HEK293 (cell line): ENCODE measurements around the gene EIF2AK2.

Experiments used
- CTCF ChIA-PET: fragments of 350-600 bp; formaldehyde crosslinking; extraction: SDS; loops from one replicate; lab custom pipeline; 2021; ENCODE audit warnings: antibody characterized with exemption; lab: Yijun Ruan, JAX
- POLR2A ChIA-PET: fragments of 300-600 bp; formaldehyde crosslinking; extraction: SDS; loops from one replicate; lab custom pipeline; 2020; ENCODE audit warnings: antibody characterized with exemption, inconsistent platforms; lab: Yijun Ruan, JAX
- H3K27ac ChIP-seq: fragments of 200-500 bp; sonication (Bioruptor generic); 2 replicates; pipeline ENCODE4 v1.5.1; 2014; ENCODE audit warnings: low read depth, low read length, control low read depth, inconsistent platforms; ENCODE audit errors: extremely low read depth
- H3K36me3 ChIP-seq, 2 experiments: fragments of 200-500 bp in 1 of 2; sonication (Bioruptor generic) in 1 of 2; 1 replicate in 1 of 2; 2 replicates in 1 of 2; pipeline ENCODE4 v1.5.1; 2014 to 2017; ENCODE audit warnings: inconsistent platforms in 2 of 2, low read length in 2 of 2; ENCODE audit not compliant: control insufficient read depth in 2 of 2, insufficient read depth in 1 of 2
- H3K4me1 ChIP-seq: fragments of 200-500 bp; sonication (Bioruptor generic); 2 replicates; pipeline ENCODE4 v1.5.1; 2014; ENCODE audit warnings: mild to moderate bottlenecking, low read length, inconsistent platforms; ENCODE audit not compliant: control insufficient read depth, insufficient read depth
- H3K4me3 ChIP-seq: 2 replicates; pipeline ENCODE4 v1.5.1; 2011; ENCODE audit warnings: low read depth, mild to moderate bottlenecking, control low read depth, low read length, moderate library complexity
- H3K9me3 ChIP-seq: fragments of 200-500 bp; sonication (Bioruptor generic); 2 replicates; pipeline ENCODE4 v1.5.1; 2014; ENCODE audit warnings: low read depth, low read length, inconsistent platforms; ENCODE audit not compliant: control insufficient read depth, insufficient read depth
- IKZF3 ChIP-seq: fragments of 450-650 bp; IDR thresholded peaks from 2 replicates; pipeline ENCODE4 v1.5.0; 2018; ENCODE audit warnings: missing biosample characterization, mild to moderate bottlenecking, missing genetic modification characterization, moderate library complexity
- KLF7 ChIP-seq: fragments of 450-650 bp; formaldehyde crosslinking; IDR thresholded peaks from 2 replicates; pipeline ENCODE4 v1.5.1; 2016; ENCODE audit warnings: missing biosample characterization, missing genetic modification characterization, borderline replicate concordance
- MEIS1 ChIP-seq: sonication (generic); formaldehyde crosslinking; IDR thresholded peaks from 2 replicates; pipeline ENCODE4 v1.8.1; 2022; ENCODE audit warnings: missing genetic modification reagents, mild to moderate bottlenecking, borderline replicate concordance
- OSR2 ChIP-seq: fragments of 450-650 bp; formaldehyde crosslinking; IDR thresholded peaks from 2 replicates; pipeline ENCODE4 v1.5.1; 2016; ENCODE audit warnings: missing biosample characterization, missing genetic modification characterization
- RBAK ChIP-seq: fragments of 450-650 bp; formaldehyde crosslinking; IDR thresholded peaks from 2 replicates; pipeline ENCODE4 v1.5.1; 2016; ENCODE audit warnings: missing biosample characterization, missing genetic modification characterization
- SCRT1 ChIP-seq: fragments of 450-650 bp; formaldehyde crosslinking; IDR thresholded peaks from 2 replicates; pipeline ENCODE4 v1.5.1; 2016; ENCODE audit warnings: missing biosample characterization, missing genetic modification characterization, borderline replicate concordance
- SCRT2 ChIP-seq: fragments of 450-650 bp; formaldehyde crosslinking; IDR thresholded peaks from 2 replicates; pipeline ENCODE4 v1.5.1; 2016; ENCODE audit warnings: missing biosample characterization, missing genetic modification characterization
- SP3 ChIP-seq: fragments of 450-650 bp; formaldehyde crosslinking; IDR thresholded peaks from 2 replicates; pipeline ENCODE4 v1.5.1; 2016; ENCODE audit warnings: missing biosample characterization, missing genetic modification characterization
- SP7 ChIP-seq: fragments of 450-650 bp; formaldehyde crosslinking; IDR thresholded peaks from 2 replicates; pipeline ENCODE4 v1.5.1; 2016; ENCODE audit warnings: missing biosample characterization, missing genetic modification characterization
- WT1 ChIP-seq: fragments of 450-650 bp; formaldehyde crosslinking; IDR thresholded peaks from 2 replicates; pipeline ENCODE4 v1.5.1; 2016; ENCODE audit warnings: missing biosample characterization, missing genetic modification characterization
- YY2 ChIP-seq: fragments of 450-650 bp; formaldehyde crosslinking; IDR thresholded peaks from 2 replicates; pipeline ENCODE4 v1.5.1; 2016; ENCODE audit warnings: missing biosample characterization, missing genetic modification characterization
- ZBTB44 ChIP-seq: fragments of 450-650 bp; IDR thresholded peaks from 2 replicates; pipeline ENCODE4 v1.5.1; 2018; ENCODE audit warnings: missing biosample characterization, mild to moderate bottlenecking, missing genetic modification characterization
- ZBTB8A ChIP-seq: fragments of 450-650 bp; formaldehyde crosslinking; IDR thresholded peaks from 2 replicates; pipeline ENCODE4 v1.5.1; 2016; ENCODE audit warnings: missing biosample characterization, missing genetic modification characterization
- ZNF114 ChIP-seq: fragments of 450-650 bp; formaldehyde crosslinking; IDR thresholded peaks from 2 replicates; pipeline ENCODE4 v1.5.0; 2017; ENCODE audit warnings: missing biosample characterization, missing genetic modification characterization
- ZNF239 ChIP-seq: fragments of 450-650 bp; formaldehyde crosslinking; IDR thresholded peaks from 2 replicates; pipeline ENCODE4 v1.5.1; 2016; ENCODE audit warnings: missing biosample characterization, missing genetic modification characterization
- ZNF37A ChIP-seq: fragments of 450-650 bp; IDR thresholded peaks from 2 replicates; pipeline ENCODE4 v1.5.1; 2018; ENCODE audit warnings: missing biosample characterization, missing genetic modification characterization
- ZNF510 ChIP-seq: fragments of 450-650 bp; formaldehyde crosslinking; IDR thresholded peaks from 2 replicates; pipeline ENCODE4 v1.5.1; 2018; ENCODE audit warnings: mild to moderate bottlenecking, missing genetic modification characterization, missing biosample characterization; ENCODE audit not compliant: insufficient replicate concordance
- ZNF571 ChIP-seq: fragments of 450-650 bp; formaldehyde crosslinking; IDR thresholded peaks from 2 replicates; pipeline ENCODE4 v1.5.0; 2017; ENCODE audit warnings: missing biosample characterization, missing genetic modification characterization
- ZNF792 ChIP-seq: fragments of 450-650 bp; formaldehyde crosslinking; IDR thresholded peaks from 2 replicates; pipeline ENCODE4 v1.5.1; 2016; ENCODE audit warnings: missing biosample characterization, missing genetic modification characterization
- ZSCAN16 ChIP-seq: fragments of 450-650 bp; formaldehyde crosslinking; IDR thresholded peaks from 2 replicates; pipeline ENCODE4 v1.5.1; 2016; ENCODE audit warnings: missing biosample characterization, missing genetic modification characterization
- ZSCAN5A ChIP-seq: fragments of 450-650 bp; formaldehyde crosslinking; IDR thresholded peaks from 2 replicates; pipeline ENCODE4 v1.5.1; 2016; ENCODE audit warnings: missing biosample characterization, missing genetic modification characterization
- TF ChIP-seq, protein P1 (sequence below): fragments of 450-650 bp; formaldehyde crosslinking; IDR thresholded peaks from 2 replicates; pipeline ENCODE4 v1.5.1; 2016; ENCODE audit warnings: missing biosample characterization, missing genetic modification characterization
- TF ChIP-seq, protein P2 (sequence below): fragments of 450-650 bp; formaldehyde crosslinking; IDR thresholded peaks from 2 replicates; pipeline ENCODE4 v1.5.1; 2017; ENCODE audit warnings: missing biosample characterization, missing genetic modification characterization

The EIF2AK2 gene

GRCh38 chr2:37091873-37092272 lies 64.9 kb downstream of the EIF2AK2 start (continued):
- TF ChIP-seq ZBTB44 (tag by site-specific recombination) (no peak), ZNF510 (tag by site-specific recombination) (no peak), IKZF3 (tag by site-specific recombination) (no peak)
- TF ChIP-seq, protein P1, sequence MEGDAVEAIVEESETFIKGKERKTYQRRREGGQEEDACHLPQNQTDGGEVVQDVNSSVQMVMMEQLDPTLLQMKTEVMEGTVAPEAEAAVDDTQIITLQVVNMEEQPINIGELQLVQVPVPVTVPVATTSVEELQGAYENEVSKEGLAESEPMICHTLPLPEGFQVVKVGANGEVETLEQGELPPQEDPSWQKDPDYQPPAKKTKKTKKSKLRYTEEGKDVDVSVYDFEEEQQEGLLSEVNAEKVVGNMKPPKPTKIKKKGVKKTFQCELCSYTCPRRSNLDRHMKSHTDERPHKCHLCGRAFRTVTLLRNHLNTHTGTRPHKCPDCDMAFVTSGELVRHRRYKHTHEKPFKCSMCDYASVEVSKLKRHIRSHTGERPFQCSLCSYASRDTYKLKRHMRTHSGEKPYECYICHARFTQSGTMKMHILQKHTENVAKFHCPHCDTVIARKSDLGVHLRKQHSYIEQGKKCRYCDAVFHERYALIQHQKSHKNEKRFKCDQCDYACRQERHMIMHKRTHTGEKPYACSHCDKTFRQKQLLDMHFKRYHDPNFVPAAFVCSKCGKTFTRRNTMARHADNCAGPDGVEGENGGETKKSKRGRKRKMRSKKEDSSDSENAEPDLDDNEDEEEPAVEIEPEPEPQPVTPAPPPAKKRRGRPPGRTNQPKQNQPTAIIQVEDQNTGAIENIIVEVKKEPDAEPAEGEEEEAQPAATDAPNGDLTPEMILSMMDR = no peak

DNA sequence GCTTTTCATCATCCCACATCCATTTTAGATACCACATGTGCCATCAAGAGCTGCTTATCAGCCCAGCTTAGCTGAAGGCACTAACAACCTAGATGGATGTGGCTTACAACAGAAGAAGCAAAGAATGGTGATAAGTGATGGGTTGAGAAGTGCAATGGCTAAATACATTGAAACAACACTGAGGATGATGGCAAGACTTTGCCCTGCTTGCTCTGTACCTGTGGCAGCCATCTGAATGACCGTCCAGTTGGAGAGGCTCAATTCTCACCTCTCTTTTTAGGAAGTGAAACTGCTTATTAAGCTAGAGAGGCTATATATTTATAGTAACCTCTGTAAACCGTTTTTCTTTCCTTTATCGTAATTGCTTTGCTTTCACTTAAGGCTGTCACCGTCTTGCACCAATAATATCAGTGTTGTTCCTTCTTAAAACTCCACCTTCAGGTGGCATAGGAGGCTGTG lies 66.7 kb downstream of the EIF2AK2 start:
- Histone ChIP-seq H3K9me3 (no peaks in the 10 kb centered on the region), H3K27ac (no peak overlapping the region), H3K4me1 (peaks cover 5% of the 10 kb centered on the region), H3K36me3 (peaks cover 40 to 59% of the 10 kb centered on the region in 2 experiments), H3K4me3 (no peak overlapping the region)
- POLR2A ChIA-PET = no interaction called here
- CTCF ChIA-PET = no interaction called here
- no peak for TF ChIP-seq SCRT2
- no peak for TF ChIP-seq MEIS1 (CRISPR knock-in tag)
- no peak for TF ChIP-seq ZNF792 (tag by site-specific recombination)
- TF ChIP-seq, protein P2, sequence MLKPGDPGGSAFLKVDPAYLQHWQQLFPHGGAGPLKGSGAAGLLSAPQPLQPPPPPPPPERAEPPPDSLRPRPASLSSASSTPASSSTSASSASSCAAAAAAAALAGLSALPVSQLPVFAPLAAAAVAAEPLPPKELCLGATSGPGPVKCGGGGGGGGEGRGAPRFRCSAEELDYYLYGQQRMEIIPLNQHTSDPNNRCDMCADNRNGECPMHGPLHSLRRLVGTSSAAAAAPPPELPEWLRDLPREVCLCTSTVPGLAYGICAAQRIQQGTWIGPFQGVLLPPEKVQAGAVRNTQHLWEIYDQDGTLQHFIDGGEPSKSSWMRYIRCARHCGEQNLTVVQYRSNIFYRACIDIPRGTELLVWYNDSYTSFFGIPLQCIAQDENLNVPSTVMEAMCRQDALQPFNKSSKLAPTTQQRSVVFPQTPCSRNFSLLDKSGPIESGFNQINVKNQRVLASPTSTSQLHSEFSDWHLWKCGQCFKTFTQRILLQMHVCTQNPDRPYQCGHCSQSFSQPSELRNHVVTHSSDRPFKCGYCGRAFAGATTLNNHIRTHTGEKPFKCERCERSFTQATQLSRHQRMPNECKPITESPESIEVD (tag by site-specific recombination) = no peak
- TF ChIP-seq ZNF37A (tag by site-specific recombination) = no peak
- TF ChIP-seq WT1 (tag by site-specific recombination) = no peak
- no peak for TF ChIP-seq ZNF571 (tag by site-specific recombination)
- TF ChIP-seq SP7 (tag by site-specific recombination) = no peak
- no peak for TF ChIP-seq SCRT1
- TF ChIP-seq ZBTB8A (tag by site-specific recombination) = no peak
- TF ChIP-seq ZSCAN5A (tag by site-specific recombination) = no peak
- no peak for TF ChIP-seq SP3
- no peak for TF ChIP-seq KLF7 (tag by site-specific recombination)
- no peak for TF ChIP-seq ZNF239 (tag by site-specific recombination)
- no peak for TF ChIP-seq YY2 (tag by site-specific recombination)
- TF ChIP-seq OSR2 (tag by site-specific recombination) = no peak
- no peak for TF ChIP-seq ZNF114 (tag by site-specific recombination)
- TF ChIP-seq ZSCAN16 (tag by site-specific recombination) = no peak
- no peak for TF ChIP-seq RBAK (tag by site-specific recombination)
